ENCODE data around the gene ARSH.
"Not testable (repeated sequence)": the region's sequence is repeated elsewhere in the genome, so short reads cannot be mapped to it uniquely, and the experiment has no call there.

The ARSH gene

DNA sequence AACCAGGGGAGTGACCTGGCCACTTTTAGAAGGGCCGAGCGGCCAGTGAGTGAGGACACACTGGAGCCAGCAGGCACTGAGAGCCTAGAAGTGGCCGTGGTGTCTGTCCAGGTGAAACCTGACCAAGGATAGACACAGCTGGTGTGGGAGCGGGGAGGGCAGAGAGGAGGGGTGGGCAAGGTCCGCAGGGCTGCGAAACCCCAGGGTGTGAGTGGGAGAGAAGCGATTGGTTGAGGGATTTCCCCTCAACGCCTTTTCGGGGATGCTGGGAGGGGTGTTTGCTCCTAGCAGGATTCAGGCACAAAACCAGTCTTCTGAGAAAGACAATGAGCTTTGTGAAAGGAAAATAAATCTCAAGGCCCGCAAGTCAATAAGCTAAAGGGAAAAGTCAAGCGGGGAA, 44.0 kb upstream of the ARSH start:
- Histone ChIP-seq H3K4me3 (replicated peaks; ENCODE audit: insufficient read depth, low read length) (no peak overlapping the region), H3K27me3 (ENCODE audit: insufficient read depth, poor library complexity, severe bottlenecking) (no peaks in the 10 kb centered on the region), H3K27ac (replicated peaks) (no peak overlapping the region)
- DNase-seq (ENCODE audit: low read depth in 1 of 2, low spot score in 1 of 2) = no peak
- TF ChIP-seq, protein P1, sequence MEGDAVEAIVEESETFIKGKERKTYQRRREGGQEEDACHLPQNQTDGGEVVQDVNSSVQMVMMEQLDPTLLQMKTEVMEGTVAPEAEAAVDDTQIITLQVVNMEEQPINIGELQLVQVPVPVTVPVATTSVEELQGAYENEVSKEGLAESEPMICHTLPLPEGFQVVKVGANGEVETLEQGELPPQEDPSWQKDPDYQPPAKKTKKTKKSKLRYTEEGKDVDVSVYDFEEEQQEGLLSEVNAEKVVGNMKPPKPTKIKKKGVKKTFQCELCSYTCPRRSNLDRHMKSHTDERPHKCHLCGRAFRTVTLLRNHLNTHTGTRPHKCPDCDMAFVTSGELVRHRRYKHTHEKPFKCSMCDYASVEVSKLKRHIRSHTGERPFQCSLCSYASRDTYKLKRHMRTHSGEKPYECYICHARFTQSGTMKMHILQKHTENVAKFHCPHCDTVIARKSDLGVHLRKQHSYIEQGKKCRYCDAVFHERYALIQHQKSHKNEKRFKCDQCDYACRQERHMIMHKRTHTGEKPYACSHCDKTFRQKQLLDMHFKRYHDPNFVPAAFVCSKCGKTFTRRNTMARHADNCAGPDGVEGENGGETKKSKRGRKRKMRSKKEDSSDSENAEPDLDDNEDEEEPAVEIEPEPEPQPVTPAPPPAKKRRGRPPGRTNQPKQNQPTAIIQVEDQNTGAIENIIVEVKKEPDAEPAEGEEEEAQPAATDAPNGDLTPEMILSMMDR (IDR thresholded peaks at IDR 0.05; ENCODE audit: insufficient read depth, low read length) = no peak
- no peak for TF ChIP-seq SPI1 (IDR thresholded peaks at IDR 0.05; ENCODE audit: borderline replicate concordance, low read depth)
- TF ChIP-seq, protein P2, sequence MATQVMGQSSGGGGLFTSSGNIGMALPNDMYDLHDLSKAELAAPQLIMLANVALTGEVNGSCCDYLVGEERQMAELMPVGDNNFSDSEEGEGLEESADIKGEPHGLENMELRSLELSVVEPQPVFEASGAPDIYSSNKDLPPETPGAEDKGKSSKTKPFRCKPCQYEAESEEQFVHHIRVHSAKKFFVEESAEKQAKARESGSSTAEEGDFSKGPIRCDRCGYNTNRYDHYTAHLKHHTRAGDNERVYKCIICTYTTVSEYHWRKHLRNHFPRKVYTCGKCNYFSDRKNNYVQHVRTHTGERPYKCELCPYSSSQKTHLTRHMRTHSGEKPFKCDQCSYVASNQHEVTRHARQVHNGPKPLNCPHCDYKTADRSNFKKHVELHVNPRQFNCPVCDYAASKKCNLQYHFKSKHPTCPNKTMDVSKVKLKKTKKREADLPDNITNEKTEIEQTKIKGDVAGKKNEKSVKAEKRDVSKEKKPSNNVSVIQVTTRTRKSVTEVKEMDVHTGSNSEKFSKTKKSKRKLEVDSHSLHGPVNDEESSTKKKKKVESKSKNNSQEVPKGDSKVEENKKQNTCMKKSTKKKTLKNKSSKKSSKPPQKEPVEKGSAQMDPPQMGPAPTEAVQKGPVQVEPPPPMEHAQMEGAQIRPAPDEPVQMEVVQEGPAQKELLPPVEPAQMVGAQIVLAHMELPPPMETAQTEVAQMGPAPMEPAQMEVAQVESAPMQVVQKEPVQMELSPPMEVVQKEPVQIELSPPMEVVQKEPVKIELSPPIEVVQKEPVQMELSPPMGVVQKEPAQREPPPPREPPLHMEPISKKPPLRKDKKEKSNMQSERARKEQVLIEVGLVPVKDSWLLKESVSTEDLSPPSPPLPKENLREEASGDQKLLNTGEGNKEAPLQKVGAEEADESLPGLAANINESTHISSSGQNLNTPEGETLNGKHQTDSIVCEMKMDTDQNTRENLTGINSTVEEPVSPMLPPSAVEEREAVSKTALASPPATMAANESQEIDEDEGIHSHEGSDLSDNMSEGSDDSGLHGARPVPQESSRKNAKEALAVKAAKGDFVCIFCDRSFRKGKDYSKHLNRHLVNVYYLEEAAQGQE (IDR thresholded peaks at IDR 0.05; ENCODE audit: insufficient replicate concordance, low read depth) = no peak
- TF ChIP-seq POLR2AphosphoS5 (IDR thresholded peaks at IDR 0.05; ENCODE audit: low read depth) = no peak
- no peak for TF ChIP-seq GABPA (IDR thresholded peaks at IDR 0.05; ENCODE audit: low read depth)

DNA sequence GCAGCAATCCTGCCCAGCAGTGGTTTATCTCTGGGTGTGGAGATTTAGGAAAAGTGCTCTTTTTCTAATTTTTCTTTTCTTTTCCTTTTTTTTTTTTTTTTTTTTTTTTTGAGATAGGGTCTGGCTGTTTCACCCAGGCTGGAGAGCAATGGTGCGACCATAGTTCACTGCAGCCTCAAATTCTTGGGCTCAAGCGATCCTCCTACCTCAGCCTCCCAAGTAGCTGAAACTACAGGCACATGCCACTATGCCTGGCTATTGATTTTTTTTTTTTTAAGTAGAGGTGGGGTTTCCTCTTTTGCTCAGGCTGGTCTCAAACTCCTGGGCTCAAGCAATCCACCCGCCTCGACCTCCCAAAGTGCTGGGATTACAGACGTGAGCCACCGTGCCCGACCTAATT, 42.9 kb upstream of the ARSH start:
- not testable (repeated sequence) for H3K4me3 ChIP-seq (replicated peaks; ENCODE audit: insufficient read depth, low read length); H3K27ac ChIP-seq (replicated peaks); H3K27me3 ChIP-seq (ENCODE audit: insufficient read depth, poor library complexity, severe bottlenecking); DNase-seq (ENCODE audit: low read depth in 1 of 2, low spot score in 1 of 2)

DNA sequence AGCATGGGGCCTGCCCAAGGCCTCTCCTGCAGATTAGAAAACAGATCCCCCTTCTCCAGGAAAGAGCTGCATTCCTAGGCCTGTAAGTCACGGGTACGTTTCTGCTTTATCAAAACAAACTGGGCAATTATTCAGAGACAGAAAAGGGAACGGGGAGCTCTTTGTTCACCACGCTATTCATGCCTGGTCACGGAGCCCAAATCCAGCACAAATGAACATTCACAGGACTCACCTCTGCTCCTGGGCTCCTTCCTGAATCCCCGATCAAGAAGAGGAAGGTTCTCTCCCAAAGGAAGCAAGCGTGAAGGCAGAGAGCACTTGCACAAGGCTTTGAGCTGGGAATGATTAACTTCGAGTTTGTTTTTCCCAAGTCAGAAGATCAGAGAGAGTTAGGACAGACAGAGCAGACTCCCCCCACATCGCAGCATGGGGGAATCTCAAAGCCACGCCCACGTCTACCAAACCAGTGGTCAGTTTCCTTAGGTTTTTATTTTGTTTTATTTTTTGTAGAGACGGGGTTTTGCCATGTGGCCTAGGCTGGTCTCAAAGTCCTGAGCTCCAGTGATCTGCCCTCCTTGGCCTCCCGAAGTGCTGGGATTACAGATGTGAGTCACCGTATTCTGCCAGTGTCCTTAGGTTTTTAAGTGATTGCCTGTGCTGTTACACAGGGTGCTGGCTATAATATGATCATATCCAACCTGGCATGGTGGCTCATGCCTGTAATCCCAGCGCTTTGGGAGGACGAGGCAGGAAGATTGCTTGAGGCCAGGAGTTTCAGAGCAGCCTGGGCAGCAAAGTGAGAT, 42.2 kb upstream of the ARSH start:
- DNase-seq (ENCODE audit: low read depth in 1 of 2, low spot score in 1 of 2); H3K27ac ChIP-seq (replicated peaks); H3K4me3 ChIP-seq (replicated peaks; ENCODE audit: insufficient read depth, low read length); H3K27me3 ChIP-seq (ENCODE audit: insufficient read depth, poor library complexity, severe bottlenecking): not testable (repeated sequence)

DNA sequence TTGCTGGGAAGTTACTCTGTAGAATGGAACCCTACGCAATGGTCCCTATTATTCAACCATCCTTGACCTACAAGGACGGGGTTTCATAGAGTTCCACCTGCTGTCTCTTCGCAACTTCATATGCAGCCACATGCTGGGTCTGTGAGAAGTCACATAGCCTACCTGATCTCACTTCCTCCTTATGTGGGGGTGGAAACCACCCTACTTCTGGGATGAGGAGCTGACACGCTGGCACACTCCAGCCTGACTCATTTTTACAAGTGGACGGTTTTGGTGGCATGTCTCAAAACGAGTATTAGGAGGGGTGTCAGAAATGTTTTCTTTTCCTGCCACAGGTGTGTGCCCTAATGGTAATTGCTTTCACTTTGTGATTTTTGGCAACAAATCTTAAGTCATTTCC, 40.4 kb upstream of the ARSH start:
- Histone ChIP-seq H3K4me3 (replicated peaks; ENCODE audit: insufficient read depth, low read length) (no peak overlapping the region), H3K27ac (replicated peaks) (no peak overlapping the region), H3K27me3 (ENCODE audit: insufficient read depth, poor library complexity, severe bottlenecking) (no peaks in the 10 kb centered on the region)
- TF ChIP-seq SPI1 (IDR thresholded peaks at IDR 0.05; ENCODE audit: borderline replicate concordance, low read depth) (no peak), POLR2AphosphoS5 (IDR thresholded peaks at IDR 0.05; ENCODE audit: low read depth) (no peak), GABPA (IDR thresholded peaks at IDR 0.05; ENCODE audit: low read depth) (no peak)
- TF ChIP-seq, protein P1 (IDR thresholded peaks at IDR 0.05; ENCODE audit: insufficient read depth, low read length) = no peak
- TF ChIP-seq, protein P2 (IDR thresholded peaks at IDR 0.05; ENCODE audit: insufficient replicate concordance, low read depth) = no peak
- no peak for DNase-seq (ENCODE audit: low read depth in 1 of 2, low spot score in 1 of 2)

DNA sequence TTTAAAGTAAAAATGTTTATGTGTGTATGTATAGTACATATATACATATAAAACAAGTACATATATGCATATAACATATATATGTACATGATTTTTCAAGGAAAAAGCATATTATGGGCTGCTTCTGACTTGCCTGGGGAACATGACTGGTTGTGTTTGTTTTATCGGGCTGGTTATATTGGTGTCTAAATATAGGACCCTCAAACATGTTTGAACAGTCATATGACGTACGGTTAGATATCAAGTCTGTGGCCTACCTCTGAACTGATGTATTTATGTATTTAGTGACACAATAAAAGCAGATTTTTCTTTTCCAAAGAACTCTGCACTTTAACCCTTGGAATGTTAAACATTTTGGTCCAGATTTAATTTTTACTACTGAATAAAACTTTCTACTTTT, 39.3 kb upstream of the ARSH start:
- TF ChIP-seq GABPA (IDR thresholded peaks at IDR 0.05; ENCODE audit: low read depth) = no peak
- no peak overlapping the region for H3K4me3 ChIP-seq (replicated peaks; ENCODE audit: insufficient read depth, low read length)
- no peak overlapping the region for H3K27ac ChIP-seq (replicated peaks)
- DNase-seq (ENCODE audit: low read depth in 1 of 2, low spot score in 1 of 2) = no peak
- no peaks in the 10 kb centered on the region for H3K27me3 ChIP-seq (ENCODE audit: insufficient read depth, poor library complexity, severe bottlenecking)
